IMR-90 (cell line): ENCODE measurements around the gene C11orf21. TPM values are rescaled to one million over a fixed set of nuclear protein-coding genes. Genes with fewer than 3 reads are reported as not detected.

ENCODE experiments used
- ATAC-seq: fragments of 200-7000 bp; cut with Tn5 transposase; 2 replicates; pipeline ENCODE4 v1.9.1; 2020; ENCODE audit warnings: low read depth, mild to moderate bottlenecking, moderate library complexity
- BruUV-seq: library from RNA; stranded (reverse); fragments of 400-500 nt; replicated peaks from 2 replicates; lab custom pipeline; 2021; lab: Mats Ljungman, UMichigan
- CTCF ChIA-PET: fragments of 300-600 bp; formaldehyde crosslinking; extraction: SDS; loops from one replicate; lab custom pipeline; 2021; ENCODE audit warnings: antibody characterized with exemption; lab: Yijun Ruan, JAX
- POLR2A ChIA-PET: fragments of 300-600 bp; sonication (Branson Sonifier 250); formaldehyde crosslinking; loops from one replicate; lab custom pipeline; 2022; ENCODE audit warnings: antibody characterized with exemption; ENCODE audit not compliant: unreplicated experiment; lab: Charles Lee
- DNase-seq: peaks from one replicate; pipeline ENCODE4 v3.0.0; 2013
- H2AFZ ChIP-seq: replicated peaks from 2 replicates; pipeline ENCODE3; 2013; ENCODE audit warnings: low read length, mild to moderate bottlenecking; ENCODE audit not compliant: poor library complexity
- H2AK5ac ChIP-seq: 2 replicates; pipeline ENCODE4 v1.6.1; 2013; ENCODE audit warnings: low read depth, low read length, inconsistent platforms
- H2AK9ac ChIP-seq: replicated peaks from 2 replicates; pipeline ENCODE3; 2013; ENCODE audit warnings: mild to moderate bottlenecking, low read depth, low read length, moderate library complexity; ENCODE audit not compliant: poor library complexity
- H2BK120ac ChIP-seq: 2 replicates; pipeline ENCODE4 v1.6.1; 2013; ENCODE audit warnings: low read depth, low read length, inconsistent platforms
- H2BK15ac ChIP-seq: 3 replicates; pipeline ENCODE4 v1.6.1; 2013; ENCODE audit warnings: low read depth, low read length, inconsistent platforms
- H2BK20ac ChIP-seq: 2 replicates; pipeline ENCODE4 v1.6.1; 2013; ENCODE audit warnings: low read depth, mild to moderate bottlenecking, inconsistent platforms, low read length, moderate library complexity
- H2BK5ac ChIP-seq: 2 replicates; pipeline ENCODE4 v1.6.1; 2013; ENCODE audit warnings: mild to moderate bottlenecking, low read depth, low read length, inconsistent platforms; ENCODE audit not compliant: poor library complexity, severe bottlenecking
- H3K14ac ChIP-seq: replicated peaks from 2 replicates; pipeline ENCODE4 v1.6.1; 2013; ENCODE audit warnings: low read depth, low read length, inconsistent platforms
- H3K18ac ChIP-seq: 2 replicates; pipeline ENCODE4 v1.6.1; 2013; ENCODE audit warnings: low read depth, low read length, control low read depth
- H3K23ac ChIP-seq: 2 replicates; pipeline ENCODE4 v1.6.1; 2013; ENCODE audit warnings: low read depth, low read length, inconsistent platforms
- H3K27ac ChIP-seq: 2 replicates; pipeline ENCODE4 v1.5.1; 2013; ENCODE audit warnings: mild to moderate bottlenecking, control low read depth, low read length; ENCODE audit not compliant: insufficient read depth
- H3K27me3 ChIP-seq: 2 replicates; pipeline ENCODE4 v1.6.1; 2013; ENCODE audit warnings: low read length; ENCODE audit not compliant: control insufficient read depth, insufficient read depth
- H3K36me3 ChIP-seq: 2 replicates; pipeline ENCODE4 v1.6.1; 2013; ENCODE audit warnings: low read length, mixed read lengths; ENCODE audit not compliant: control insufficient read depth, insufficient read depth
- H3K4ac ChIP-seq: 2 replicates; pipeline ENCODE4 v1.6.1; 2013; ENCODE audit warnings: low read depth, low read length, inconsistent platforms
- H3K4me1 ChIP-seq: 2 replicates; pipeline ENCODE4 v1.6.1; 2013; ENCODE audit warnings: low read length, mixed read lengths; ENCODE audit not compliant: control insufficient read depth, insufficient read depth
- H3K4me2 ChIP-seq: 2 replicates; pipeline ENCODE4 v1.6.1; 2013; ENCODE audit warnings: low read depth, mild to moderate bottlenecking, control low read depth, low read length, moderate library complexity
- H3K4me3 ChIP-seq: 2 replicates; pipeline ENCODE4 v1.5.1; 2013; ENCODE audit warnings: low read depth, mild to moderate bottlenecking, control low read depth, low read length, moderate library complexity; ENCODE audit not compliant: insufficient read depth
- H3K56ac ChIP-seq: 2 replicates; pipeline ENCODE4 v1.6.1; 2013; ENCODE audit warnings: low read length, inconsistent platforms; ENCODE audit not compliant: insufficient read depth; ENCODE audit errors: extremely low read depth
- H3K79me1 ChIP-seq, 2 experiments: 2 replicates each; pipeline ENCODE4 v1.6.1; 2013; ENCODE audit warnings: low read length in 2 of 2, inconsistent platforms in 1 of 2, low read depth in 1 of 2
- H3K9ac ChIP-seq: 2 replicates; pipeline ENCODE4 v1.6.1; 2013; ENCODE audit warnings: low read depth, low read length, control low read depth
- H3K9me1 ChIP-seq: 2 replicates; pipeline ENCODE4 v1.6.1; 2013; ENCODE audit warnings: low read length, inconsistent platforms; ENCODE audit not compliant: insufficient read depth
- H3K9me3 ChIP-seq: 2 replicates; pipeline ENCODE4 v1.6.1; 2013; ENCODE audit warnings: low read length; ENCODE audit not compliant: control insufficient read depth, insufficient read depth
- H4K20me1 ChIP-seq: 2 replicates; pipeline ENCODE4 v1.6.1; 2013; ENCODE audit warnings: low read length, inconsistent platforms; ENCODE audit not compliant: insufficient read depth
- H4K5ac ChIP-seq: 2 replicates; pipeline ENCODE4 v1.6.1; 2013; ENCODE audit warnings: mild to moderate bottlenecking, low read depth, low read length, control low read depth
- H4K8ac ChIP-seq, 2 experiments: 2 replicates each; pipeline ENCODE4 v1.6.1; 2013; ENCODE audit warnings: low read depth in 2 of 2, low read length in 2 of 2, control low read depth in 1 of 2, inconsistent platforms in 1 of 2
- H4K91ac ChIP-seq: 2 replicates; pipeline ENCODE4 v1.6.1; 2013; ENCODE audit warnings: low read depth, low read length, inconsistent platforms; ENCODE audit not compliant: insufficient read depth
- MXI1 ChIP-seq: IDR thresholded peaks from 2 replicates; pipeline ENCODE4 v1.6.1; 2012; ENCODE audit warnings: low read depth, mild to moderate bottlenecking, low read length, moderate library complexity, borderline replicate concordance
- RAD21 ChIP-seq: IDR thresholded peaks from 2 replicates; pipeline ENCODE4 v1.6.1; 2012; ENCODE audit warnings: low read length, improper control_type of control experiment
- WGBS, 2 experiments: methylation state at CpG; one replicate each; pipeline versions ENCODE4 v1.1.5 to v1.1.7; 2013; ENCODE audit warnings: missing lambda C conversion rate in 2 of 2; ENCODE audit not compliant: insufficient read length in 1 of 2; ENCODE audit errors: extremely low coverage in 2 of 2; 5-methylcytosine and 5-hydroxymethylcytosine counted together
- dilution Hi-C: fragments of 300-500 bp; cut with HindIII; formaldehyde crosslinking; loops from one replicate; pipeline ENCODE4 v1.14.3; 2018; ENCODE audit warnings: low sequenced_read_pairs; ENCODE audit not compliant: unreplicated experiment
- in situ Hi-C: fragments of 300-500 bp; cut with MboI; formaldehyde crosslinking; loops from 3 replicates; pipeline ENCODE4 v1.14.3; 2019; ENCODE audit warnings: low sequenced_read_pairs, inconsistent platforms, mixed read lengths
- intact Hi-C: fragments of 100-400 bp; cut with micrococcal nuclease; formaldehyde crosslinking; loops from 2 replicates; pipeline ENCODE4 v1.10.0; 2022
- polyA plus RNA-seq, 3 experiments: library from polyadenylated mRNA; depleted of rRNA; stranded (reverse); fragments of >200 nt; gene quantifications; 2 replicates each; pipeline ENCODE4 v1.2.3, GENCODE V29; 2012; ENCODE audit warnings: low replicate concordance in 1 of 3
- total RNA-seq: library from RNA; depleted of rRNA; stranded (reverse); fragments of >200 nt; gene quantifications from 2 replicates; pipeline ENCODE4 v1.2.3, GENCODE V29; 2012

C11orf21 gene
- total and polyA plus RNA-seq, 2 of the 4 experiments (the other 2 are of a cell fraction) = not detected

GRCh38 chr11:2248242-2248641, 53.5 kb downstream of the C11orf21 start:
- Histone ChIP-seq H3K27ac (no peak overlapping the region), H3K56ac (no peak overlapping the region), H3K27me3 (peaks cover 33% of the 10 kb centered on the region), H2BK5ac (no peak overlapping the region), H2AK5ac (no peak overlapping the region), H3K79me1 (no peaks in the 10 kb centered on the region), H3K4me2 (no peak overlapping the region), H4K5ac (no peak overlapping the region), H4K20me1 (no peaks in the 10 kb centered on the region), H3K36me3 (no peaks in the 10 kb centered on the region), H3K9ac (no peak overlapping the region), H2AK9ac (no peak overlapping the region), H3K4me1 (no peaks in the 10 kb centered on the region), H3K18ac (no peak overlapping the region), H3K14ac (no peak overlapping the region), H2AFZ (no peak overlapping the region), H4K91ac (no peak overlapping the region), H3K4ac (no peak overlapping the region), H2BK15ac (no peak overlapping the region), H4K8ac (no peak overlapping the region), H3K9me3 (no peaks in the 10 kb centered on the region), H2BK120ac (no peak overlapping the region), H3K23ac (no peak overlapping the region), H2BK20ac (no peak overlapping the region), H3K9me1 (no peaks in the 10 kb centered on the region), H3K4me3 (no peak overlapping the region)
- ATAC-seq (no peak), DNase-seq (no peak)
- TF ChIP-seq RAD21 = no peak
- no peak for TF ChIP-seq MXI1
- CTCF ChIA-PET = no interaction called here
- POLR2A ChIA-PET = no interaction called here
- no TSS peak for BruUV-seq
- intact Hi-C loops (no loop called here), dilution Hi-C loops (no loop called here), in situ Hi-C loops (no loop called here)
- no CpG with 5 or more reads among the region's 11 CpGs for WGBS, 2 experiments
